H1 (cell line): ENCODE data around the gene SLC25A21. TPM values are rescaled to one million over a fixed set of nuclear protein-coding genes. Genes with fewer than 3 reads are reported as not detected.

Experiments
- CTCF ChIA-PET: fragments of 300-600 bp; sonication (Branson Sonifier 250); formaldehyde crosslinking; loops from one replicate; lab custom pipeline; 2021; ENCODE audit not compliant: partially characterized antibody; lab: Charles Lee
- POLR2A ChIA-PET: fragments of 300-600 bp; sonication (Branson Sonifier 250); formaldehyde crosslinking; loops from one replicate; lab custom pipeline; 2021; ENCODE audit warnings: inconsistent platforms; ENCODE audit not compliant: partially characterized antibody; lab: Charles Lee
- DNase-seq, 2 experiments: peaks; one replicate each; pipeline versions ENCODE4 v3.0.0 to v3.0.0-alpha.2; 2010 to 2022; ENCODE audit warnings: low spot score in 2 of 2, low read depth in 1 of 2, mixed read lengths in 1 of 2
- FAIRE-seq: peaks from 2 replicates; lab custom pipeline; 2011; peaks lifted over from hg19 to GRCh38; lab: Jason Lieb, UNC
- H2AFZ ChIP-seq: 2 replicates; pipeline ENCODE4 v1.8.1; 2012; ENCODE audit warnings: low read length, inconsistent platforms
- H2AK5ac ChIP-seq: 2 replicates; pipeline ENCODE4 v1.6.1; 2013; ENCODE audit warnings: low read depth, low read length
- H2BK120ac ChIP-seq: replicated peaks from 2 replicates; pipeline ENCODE3; 2013; ENCODE audit warnings: low read depth, low read length, inconsistent platforms
- H2BK12ac ChIP-seq: 2 replicates; pipeline ENCODE4 v1.6.1; 2013; ENCODE audit warnings: low read depth, low read length
- H2BK15ac ChIP-seq: 2 replicates; pipeline ENCODE4 v1.6.1; 2013; ENCODE audit warnings: low read length
- H2BK20ac ChIP-seq: 2 replicates; pipeline ENCODE4 v1.6.1; 2013; ENCODE audit warnings: low read length
- H2BK5ac ChIP-seq: 2 replicates; pipeline ENCODE4 v1.6.1; 2013; ENCODE audit warnings: low read depth, low read length
- H3K14ac ChIP-seq: 2 replicates; pipeline ENCODE4 v1.6.1; 2013; ENCODE audit warnings: inconsistent platforms; ENCODE audit not compliant: insufficient read length
- H3K18ac ChIP-seq: 2 replicates; pipeline ENCODE4 v1.6.1; 2013; ENCODE audit warnings: low read length; ENCODE audit errors: extremely low read depth
- H3K23ac ChIP-seq: 2 replicates; pipeline ENCODE4 v1.6.1; 2013; ENCODE audit warnings: inconsistent platforms; ENCODE audit not compliant: insufficient read length
- H3K23me2 ChIP-seq: 2 replicates; pipeline ENCODE4 v1.6.1; 2013; ENCODE audit warnings: low read depth, low read length
- H3K27ac ChIP-seq: 2 replicates; pipeline ENCODE4 v1.6.1; 2011; ENCODE audit warnings: low read depth, low read length, inconsistent platforms
- H3K27me3 ChIP-seq, 4 experiments: replicated peaks in 1 of 4; 1 replicate in 1 of 4; 2 replicates in 3 of 4; pipeline versions ENCODE4 v1.6.1 to v1.8.1; 2011 to 2013; ENCODE audit warnings: low read length in 3 of 4, mild to moderate bottlenecking in 3 of 4, inconsistent platforms in 2 of 4, mixed read lengths in 2 of 4, moderate library complexity in 1 of 4; ENCODE audit not compliant: control insufficient read depth in 3 of 4, insufficient read depth in 3 of 4; ENCODE audit errors: extremely low read depth in 1 of 4
- H3K36me3 ChIP-seq, 4 experiments: 2 replicates each; pipeline versions ENCODE4 v1.6.1 to v1.8.1; 2011 to 2013; ENCODE audit warnings: mild to moderate bottlenecking in 4 of 4, low read length in 3 of 4, moderate library complexity in 2 of 4, control low read depth in 1 of 4, inconsistent platforms in 1 of 4; ENCODE audit not compliant: insufficient read depth in 4 of 4, control insufficient read depth in 2 of 4
- H3K4ac ChIP-seq: replicated peaks from 2 replicates; pipeline ENCODE3; 2013; ENCODE audit warnings: low read length, low read depth, mixed read lengths, inconsistent platforms; ENCODE audit not compliant: insufficient read length
- H3K4me1 ChIP-seq, 4 experiments: replicated peaks in 1 of 4; 1 replicate in 1 of 4; 2 replicates in 3 of 4; pipeline versions ENCODE4 v1.6.1 to v1.8.1; 2011 to 2013; ENCODE audit warnings: low read length in 3 of 4, inconsistent platforms in 2 of 4, mixed read lengths in 1 of 4; ENCODE audit not compliant: insufficient read depth in 4 of 4, control insufficient read depth in 3 of 4
- H3K4me2 ChIP-seq, 2 experiments: 2 replicates each; pipeline versions ENCODE4 v1.6.1 to v1.8.1; 2011 to 2013; ENCODE audit warnings: low read depth in 2 of 2, low read length in 2 of 2, control low read depth in 1 of 2, inconsistent platforms in 1 of 2, mild to moderate bottlenecking in 1 of 2; ENCODE audit not compliant: insufficient read depth in 1 of 2
- H3K4me3 ChIP-seq, 4 experiments: fragments of 200-600, 300-600 bp in 1 of 4; sonication (generic), shearing (Covaris generic), sonication (Bioruptor Twin) in 1 of 4; 2 replicates each; pipeline versions ENCODE4 v1.5.1 to v1.8.1; 2011 to 2016; ENCODE audit warnings: low read length in 4 of 4, low read depth in 3 of 4, control low read depth in 2 of 4, inconsistent platforms in 2 of 4, mild to moderate bottlenecking in 2 of 4, mixed read lengths in 1 of 4, moderate library complexity in 1 of 4; ENCODE audit not compliant: insufficient read depth in 2 of 4; ENCODE audit errors: extremely low read depth in 1 of 4
- H3K56ac ChIP-seq: replicated peaks from 2 replicates; pipeline ENCODE3; 2013; ENCODE audit warnings: low read depth, mild to moderate bottlenecking, mixed read lengths, low read length, inconsistent platforms; ENCODE audit not compliant: insufficient read length
- H3K79me1 ChIP-seq: 2 replicates; pipeline ENCODE4 v1.6.1; 2013; ENCODE audit warnings: low read depth, low read length, control low read depth
- H3K79me2 ChIP-seq, 2 experiments: 2 replicates each; pipeline versions ENCODE4 v1.6.1 to v1.8.1; 2012 to 2013; ENCODE audit warnings: low read length in 2 of 2, mild to moderate bottlenecking in 2 of 2, inconsistent platforms in 1 of 2; ENCODE audit not compliant: insufficient read depth in 2 of 2, control insufficient read depth in 1 of 2
- H3K9ac ChIP-seq, 4 experiments: replicated peaks in 1 of 4; 1 replicate in 1 of 4; 2 replicates in 3 of 4; pipeline versions ENCODE4 v1.6.1 to v1.8.1; 2011 to 2013; ENCODE audit warnings: low read depth in 3 of 4, low read length in 3 of 4, control low read depth in 2 of 4, mild to moderate bottlenecking in 2 of 4, moderate library complexity in 2 of 4, inconsistent platforms in 1 of 4; ENCODE audit errors: extremely low read depth in 1 of 4
- H3K9me3 ChIP-seq, 2 experiments: 2 replicates each; pipeline versions ENCODE4 v1.6.1 to v1.8.1; 2012 to 2013; ENCODE audit warnings: mild to moderate bottlenecking in 2 of 2, moderate library complexity in 2 of 2, control low read depth in 1 of 2, inconsistent platforms in 1 of 2, low read depth in 1 of 2, low read length in 1 of 2, mixed read lengths in 1 of 2; ENCODE audit not compliant: insufficient read depth in 2 of 2
- H4K20me1 ChIP-seq, 2 experiments: replicated peaks in 1 of 2; 2 replicates each; pipeline versions ENCODE3 to v1.8.1; 2011 to 2013; ENCODE audit warnings: inconsistent platforms in 2 of 2, low read length in 2 of 2, mild to moderate bottlenecking in 1 of 2; ENCODE audit not compliant: insufficient read depth in 2 of 2, control insufficient read depth in 1 of 2
- H4K5ac ChIP-seq: 2 replicates; pipeline ENCODE4 v1.6.1; 2013; ENCODE audit warnings: low read length, low read depth, mixed read lengths, inconsistent platforms; ENCODE audit not compliant: insufficient read length
- H4K8ac ChIP-seq: 2 replicates; pipeline ENCODE4 v1.8.0; 2013; ENCODE audit warnings: mild to moderate bottlenecking, moderate library complexity, low read length, inconsistent platforms; ENCODE audit not compliant: insufficient read depth; ENCODE audit errors: extremely low read depth
- H4K91ac ChIP-seq: replicated peaks from 2 replicates; pipeline ENCODE3; 2013; ENCODE audit warnings: low read length, mixed read lengths, inconsistent platforms; ENCODE audit not compliant: insufficient read length
- EP300 ChIP-seq, 2 experiments: IDR thresholded peaks; 1 replicate in 1 of 2; 2 replicates in 1 of 2; pipeline ENCODE4 v1.6.1; 2011 to 2012; ENCODE audit warnings: low read depth in 2 of 2, low read length in 2 of 2, mild to moderate bottlenecking in 2 of 2, borderline replicate concordance in 1 of 2, inconsistent platforms in 1 of 2, moderate library complexity in 1 of 2
- JUN ChIP-seq: IDR thresholded peaks from 2 replicates; pipeline ENCODE4 v1.6.1; 2011; ENCODE audit warnings: low read depth, mild to moderate bottlenecking, improper control_type of control experiment, low read length
- KDM4A ChIP-seq: IDR thresholded peaks from one replicate; pipeline ENCODE4 v1.7.1; 2012; ENCODE audit warnings: low read depth, mild to moderate bottlenecking, moderate library complexity, low read length, inconsistent platforms; ENCODE audit not compliant: severe bottlenecking
- KDM5A ChIP-seq: fragments of 200-600 bp; IDR thresholded peaks from 2 replicates; pipeline ENCODE4 v1.7.1; 2012; ENCODE audit warnings: mild to moderate bottlenecking, low read length, inconsistent platforms, mixed read lengths
- PHF8 ChIP-seq: fragments of 200-600 bp; sonication (generic); conservative IDR thresholded peaks from 2 replicates; pipeline ENCODE4 v1.7.1; 2012; ENCODE audit warnings: low read depth, mild to moderate bottlenecking, inconsistent platforms, low read length, moderate library complexity
- POLR2AphosphoS5 ChIP-seq: IDR thresholded peaks from 2 replicates; pipeline ENCODE4 v1.6.1; 2011; ENCODE audit warnings: low read depth, low read length
- POU5F1 ChIP-seq: IDR thresholded peaks from 2 replicates; pipeline ENCODE4 v1.6.1; 2011; ENCODE audit warnings: low read depth, mild to moderate bottlenecking, low read length, moderate library complexity
- SAP30 ChIP-seq: fragments of 300-600 bp; sonication (generic); IDR thresholded peaks from 2 replicates; pipeline ENCODE4 v1.7.1; 2012; ENCODE audit warnings: low read length, moderate library complexity, mild to moderate bottlenecking, inconsistent platforms; ENCODE audit not compliant: insufficient read depth, insufficient replicate concordance
- SIN3A ChIP-seq, 2 experiments: IDR thresholded peaks in 1 of 2; conservative IDR thresholded peaks in 1 of 2; 2 replicates each; pipeline ENCODE4 v1.6.1; 2011 to 2012; ENCODE audit warnings: low read length in 2 of 2, improper control_type of control experiment in 1 of 2, low read depth in 1 of 2, mild to moderate bottlenecking in 1 of 2
- SP4 ChIP-seq: IDR thresholded peaks from 2 replicates; pipeline ENCODE4 v1.6.1; 2012; ENCODE audit warnings: low read length, inconsistent platforms
- TAF1 ChIP-seq: IDR thresholded peaks from 2 replicates; pipeline ENCODE4 v1.6.1; 2011; ENCODE audit warnings: mild to moderate bottlenecking, low read depth, low read length
- TCF12 ChIP-seq: IDR thresholded peaks from 2 replicates; pipeline ENCODE4 v1.6.1; 2011; ENCODE audit warnings: low read depth, mild to moderate bottlenecking, low read length
- WGBS, 2 experiments: shearing (Covaris generic) in 1 of 2; methylation state at CpG; one replicate each; pipeline versions ENCODE4 v1.1.6 to v1.1.7; 2013 to 2015; ENCODE audit warnings: low lambda C conversion rate in 2 of 2, mixed read lengths in 2 of 2, inconsistent platforms in 1 of 2, low coverage in 1 of 2, missing lambda C conversion rate in 1 of 2; ENCODE audit not compliant: insufficient replicate concordance in 2 of 2, insufficient coverage in 1 of 2, insufficient read length in 1 of 2; ENCODE audit errors: extremely low coverage in 1 of 2, missing lambda C conversion rate in 1 of 2; 5-methylcytosine and 5-hydroxymethylcytosine counted together
- polyA plus RNA-seq, 7 experiments: library from polyadenylated mRNA; depleted of rRNA in 3 of 7; stranded (reverse) in 5 of 7; unstranded in 2 of 7; fragments of >200 nt in 5 of 7; fragments of 200-250 nt in 2 of 7; gene quantifications; 1 replicate in 5 of 7; 2 replicates in 1 of 7; 4 replicates in 1 of 7; pipeline versions ENCODE4 v1.2.1 to v1.2.3, GENCODE V29; 2011 to 2013; ENCODE audit warnings: missing spikeins in 2 of 7, mixed read lengths in 2 of 7
- total RNA-seq: library from RNA; stranded (reverse); fragmentation: NEBNext Ultra II Directional; extraction: Animal tissue kit (Norgen Biotek cat#: 25700); gene quantifications from 2 replicates; pipeline ENCODE4 v1.2.1, GENCODE V29; 2021
- TF ChIP-seq, protein P1 (sequence below): IDR thresholded peaks from 2 replicates; pipeline ENCODE4 v1.6.1; 2011; ENCODE audit warnings: low read length, improper control_type of control experiment

Gene SLC25A21
- total and polyA plus RNA-seq, 2 of the 8 experiments (the other 6 are each of a cell fraction or from before 2014, with no cell fraction given): 6.9 to 15.7 TPM

DNA sequence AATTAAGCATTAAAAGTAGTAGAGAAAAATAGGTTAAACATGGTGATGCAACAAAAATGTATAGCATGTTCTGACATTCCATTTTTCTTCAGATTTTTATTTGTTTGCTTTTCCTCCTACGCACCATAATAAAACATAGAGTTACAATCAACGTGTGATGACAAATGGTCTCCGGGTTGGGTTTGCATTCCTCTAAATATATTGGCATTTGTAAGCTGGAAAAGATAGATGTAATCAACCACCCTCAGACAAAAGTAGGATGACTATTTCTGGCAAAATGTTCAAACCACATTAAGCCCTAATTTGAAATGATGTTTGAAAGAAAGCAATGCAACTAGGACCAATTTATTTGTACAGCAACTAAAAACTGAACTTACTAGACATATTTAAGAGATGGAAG lies 58.4 kb downstream of the SLC25A21 start:
- no peak overlapping the region for H3K56ac ChIP-seq
- H3K36me3 ChIP-seq: no peaks in the 10 kb centered on the region
- ChIA-PET CTCF (interaction anchor here (1.4 kb wide), 1 partner anchor 117 kb away, joined by 5 read pairs; no protein-coding TSS in a partner anchor), POLR2A (no interaction called here)
- no peaks in the 10 kb centered on the region; the same call in 1 of the 2 replicates for H3K23me2 ChIP-seq
- DNase-seq: no peak
- H2BK120ac ChIP-seq: no peak overlapping the region
- H4K8ac ChIP-seq: no peak overlapping the region
- H3K4ac ChIP-seq: no peak overlapping the region
- FAIRE-seq: no peak
- no peak overlapping the region for H2BK20ac ChIP-seq
- H3K27ac ChIP-seq: no peak overlapping the region
- H3K4me1 ChIP-seq: peaks cover 0 to 2% (median 0%) of the 10 kb centered on the region in 4 experiments; a peak in 1 of 7 replicates
- H3K18ac ChIP-seq: no peak overlapping the region
- H3K27me3 ChIP-seq: no peaks in the 10 kb centered on the region
- no peak overlapping the region for H3K14ac ChIP-seq
- no peaks in the 10 kb centered on the region; a peak in 1 of 4 replicates for H3K9me3 ChIP-seq
- H4K91ac ChIP-seq: no peak overlapping the region
- no peak overlapping the region for H3K4me3 ChIP-seq
- no peak overlapping the region for H3K4me2 ChIP-seq
- no peak overlapping the region for H2BK5ac ChIP-seq
- no peak overlapping the region for H3K9ac ChIP-seq
- H3K23ac ChIP-seq: no peak overlapping the region
- H3K79me1 ChIP-seq: no peaks in the 10 kb centered on the region
- no peak overlapping the region for H2BK12ac ChIP-seq
- H2AK5ac ChIP-seq: no peak overlapping the region
- WGBS, 2 experiments: 86% methylated on average over 3 of the region's 3 CpGs; no CpG with 5 or more reads in 1 of the 2 experiments
- no peak overlapping the region for H2AFZ ChIP-seq
- no peak overlapping the region for H4K5ac ChIP-seq
- no peaks in the 10 kb centered on the region for H3K79me2 ChIP-seq
- H2BK15ac ChIP-seq: no peak overlapping the region
- no peaks in the 10 kb centered on the region for H4K20me1 ChIP-seq
- TF ChIP-seq SP4 (no peak), TCF12 (no peak), SAP30 (no peak), TAF1 (no peak), POLR2AphosphoS5 (no peak), KDM4A (no peak), POU5F1 (no peak), PHF8 (no peak), SIN3A (conservative IDR thresholded peaks at IDR 0.05 in 1 of 2, IDR thresholded peaks at IDR 0.05 in 1 of 2; ENCODE audit: low read depth in 1 of 2, low read length in 2 of 2) (no peak), JUN (no peak), KDM5A (no peak), EP300 (IDR thresholded peaks at IDR 0.05; ENCODE audit: borderline replicate concordance in 1 of 2, low read depth in 2 of 2, low read length in 2 of 2) (no peak)
- TF ChIP-seq, protein P1, sequence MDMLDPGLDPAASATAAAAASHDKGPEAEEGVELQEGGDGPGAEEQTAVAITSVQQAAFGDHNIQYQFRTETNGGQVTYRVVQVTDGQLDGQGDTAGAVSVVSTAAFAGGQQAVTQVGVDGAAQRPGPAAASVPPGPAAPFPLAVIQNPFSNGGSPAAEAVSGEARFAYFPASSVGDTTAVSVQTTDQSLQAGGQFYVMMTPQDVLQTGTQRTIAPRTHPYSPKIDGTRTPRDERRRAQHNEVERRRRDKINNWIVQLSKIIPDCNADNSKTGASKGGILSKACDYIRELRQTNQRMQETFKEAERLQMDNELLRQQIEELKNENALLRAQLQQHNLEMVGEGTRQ: no peak
